Esophagus muscularis mucosa (tissue), 4 donors: ENCODE data around the gene CLEC16A. TPM values are rescaled to one million over a fixed set of nuclear protein-coding genes. Genes with fewer than 3 reads are reported as not detected.
"Not testable (repeated sequence)": the region's sequence is repeated elsewhere in the genome, so short reads cannot be mapped to it uniquely, and the experiment has no call there.

Source experiments
- DNase-seq: peaks from one replicate; pipeline ENCODE4 v3.0.0-alpha.2; 2017; ENCODE audit errors: extremely low spot score
- H3K27ac ChIP-seq, 4 donors: fragments of 200-600 bp; sonication (generic); replicated peaks in 1 of 4; 1 replicate in 3 of 4; 2 replicates in 1 of 4; pipeline ENCODE4 v1.5.1; 2016 to 2019; ENCODE audit warnings: mild to moderate bottlenecking in 1 of 4
- H3K27me3 ChIP-seq, 4 donors: fragments of 200-600 bp; sonication (generic); one replicate each; pipeline versions ENCODE4 v1.5.1 to v1.6.0; 2016 to 2019
- H3K36me3 ChIP-seq, 4 donors: fragments of 200-600 bp; sonication (generic); one replicate each; pipeline ENCODE4 v1.5.1; 2016 to 2019
- H3K4me1 ChIP-seq, 4 donors: fragments of 200-600 bp; sonication (generic); one replicate each; pipeline ENCODE4 v1.5.1; 2016 to 2019
- H3K4me3 ChIP-seq, 4 donors: fragments of 200-600 bp; sonication (generic); 1 replicate in 2 of 4; 2 replicates in 2 of 4; pipeline ENCODE4 v1.5.1; 2016 to 2019; ENCODE audit warnings: mild to moderate bottlenecking in 4 of 4, moderate library complexity in 1 of 4
- H3K9me3 ChIP-seq, 4 donors: fragments of 200-600 bp; sonication (generic); 1 replicate in 3 of 4; 2 replicates in 1 of 4; pipeline ENCODE4 v1.5.1; 2016 to 2019
- CTCF ChIP-seq, 3 experiments: fragments of 200-600 bp in 2 of 3; fragments of 450-650 bp in 1 of 3; sonication (generic) in 2 of 3; IDR thresholded peaks; one replicate each; pipeline ENCODE4 v1.5.1; 2017 to 2019; ENCODE audit warnings: antibody characterized with exemption in 3 of 3, mild to moderate bottlenecking in 2 of 3, moderate library complexity in 1 of 3
- EP300 ChIP-seq: sonication (generic); formaldehyde crosslinking; IDR thresholded peaks from one replicate; pipeline ENCODE4 v1.6.1; 2017; ENCODE audit warnings: antibody characterized with exemption
- POLR2A ChIP-seq: fragments of 450-650 bp; IDR thresholded peaks from one replicate; pipeline ENCODE4 v1.6.1; 2017; ENCODE audit warnings: antibody characterized with exemption, moderate library complexity, mild to moderate bottlenecking, low read depth
- POLR2AphosphoS5 ChIP-seq, 2 donors: sonication (generic); formaldehyde crosslinking; IDR thresholded peaks; one replicate each; pipeline ENCODE4 v1.6.1; 2017; ENCODE audit warnings: antibody characterized with exemption in 2 of 2
- WGBS: methylation state at CpG from one replicate; pipeline ENCODE4 v1.1.5; 2018; 5-methylcytosine and 5-hydroxymethylcytosine counted together
- intact Hi-C: fragments of 100-400 bp; cut with DNase I; formaldehyde crosslinking; loops from one replicate; pipeline ENCODE4 v1.15.1; 2023
- total RNA-seq, 4 donors: library from RNA; depleted of rRNA; stranded (reverse); fragments of >200 nt; gene quantifications; one replicate each; pipeline versions ENCODE4 v1.1.0 to v1.2.1, GENCODE V29; 2016

Gene CLEC16A
- total RNA-seq, 4 donors from 2014 or later: 22.3 to 34.7 (median 29.2) TPM

GRCh38 chr16:11215935-11216556 is 271.7 kb downstream of the CLEC16A start:
- peaks cover 0 to 25% (median 0%) of the 10 kb centered on the region in 4 donors for H3K27me3 ChIP-seq
- 90% methylated on average over 3 of the region's 3 CpGs for WGBS
- no peaks in the 10 kb centered on the region for H3K4me1 ChIP-seq
- H3K4me3 ChIP-seq: no peak overlapping the region
- no peak for TF ChIP-seq CTCF (IDR thresholded peaks at IDR 0.05)
- no peak for TF ChIP-seq EP300
- TF ChIP-seq POLR2AphosphoS5 (IDR thresholded peaks at IDR 0.05): no peak
- no peak for TF ChIP-seq POLR2A
- no peak overlapping the region for H3K27ac ChIP-seq
- H3K36me3 ChIP-seq: no peaks in the 10 kb centered on the region
- H3K9me3 ChIP-seq: peaks cover 0 to 37% (median 27%) of the 10 kb centered on the region in 4 donors
- no peak for DNase-seq
- intact Hi-C loops: no loop called here

- intact Hi-C loops: no loop called here
- Histone ChIP-seq H3K27me3 (peaks cover 0 to 7% (median 0%) of the 10 kb centered on the region in 4 donors), H3K4me1 (no peaks in the 10 kb centered on the region), H3K36me3 (no peaks in the 10 kb centered on the region), H3K27ac (no peak overlapping the region), H3K9me3 (peaks cover 0 to 34% (median 27%) of the 10 kb centered on the region in 4 donors), H3K4me3 (no peak overlapping the region)
- 55% methylated on average over 3 of the region's 3 CpGs for WGBS
- no peak for TF ChIP-seq POLR2AphosphoS5 (IDR thresholded peaks at IDR 0.05)
- TF ChIP-seq CTCF (IDR thresholded peaks at IDR 0.05): no peak
- TF ChIP-seq EP300: no peak
- no peak for TF ChIP-seq POLR2A
- no peak for DNase-seq
Observed at GRCh38 chr16:11217651-11218603, 273.6 kb downstream of the CLEC16A start.

GRCh38 chr16:11218604-11218962 is 274.2 kb downstream of the CLEC16A start:
- H3K9me3 ChIP-seq: peaks cover 0 to 32% (median 27%) of the 10 kb centered on the region in 4 donors
- no peak overlapping the region for H3K4me3 ChIP-seq
- WGBS: 73% methylated on average over 1 of the region's 1 CpG
- no peak overlapping the region for H3K27ac ChIP-seq
- intact Hi-C loops: no loop called here
- H3K4me1 ChIP-seq: peaks cover 0 to 4% (median 0%) of the 10 kb centered on the region in 4 donors
- no peak for TF ChIP-seq EP300
- peak in 1 of 3 experiments; percentile 39 for TF ChIP-seq CTCF (IDR thresholded peaks at IDR 0.05)
- TF ChIP-seq POLR2AphosphoS5 (IDR thresholded peaks at IDR 0.05): no peak
- no peak for DNase-seq
- H3K27me3 ChIP-seq: peaks cover 0 to 1% (median 0%) of the 10 kb centered on the region in 4 donors
- no peaks in the 10 kb centered on the region for H3K36me3 ChIP-seq

GRCh38 chr16:11219178-11219577 is 274.8 kb downstream of the CLEC16A start:
- Histone ChIP-seq H3K9me3 (peaks cover 0 to 32% (median 27%) of the 10 kb centered on the region in 4 donors), H3K36me3 (no peaks in the 10 kb centered on the region), H3K4me1 (peaks cover 0 to 10% (median 5%) of the 10 kb centered on the region in 4 donors), H3K4me3 (no peak overlapping the region), H3K27ac (no peak overlapping the region), H3K27me3 (no peaks in the 10 kb centered on the region)
- intact Hi-C loops: no loop called here
- TF ChIP-seq CTCF (IDR thresholded peaks at IDR 0.05): no peak
- TF ChIP-seq POLR2AphosphoS5 (IDR thresholded peaks at IDR 0.05): no peak
- TF ChIP-seq POLR2A: no peak
- TF ChIP-seq EP300: no peak
- 85% methylated on average over 4 of the region's 4 CpGs for WGBS
- no peak for DNase-seq

GRCh38 chr16:11220507-11220906 is 276.1 kb downstream of the CLEC16A start:
- intact Hi-C loops, H3K27ac ChIP-seq, H3K27me3 ChIP-seq, H3K36me3 ChIP-seq, DNase-seq, H3K4me3 ChIP-seq: not testable (repeated sequence)
- H3K9me3 ChIP-seq: peaks cover 0 to 30% (median 26%) of the 10 kb centered on the region in 4 donors
- H3K4me1 ChIP-seq: peaks cover 9 to 23% (median 17%) of the 10 kb centered on the region in 4 donors
- 86% methylated on average over 1 of the region's 2 CpGs for WGBS
